Measurements from ENCODE around the gene IL1RN. TPM values are rescaled to one million over a fixed set of nuclear protein-coding genes. Genes with fewer than 3 reads are reported as not detected.
"Not testable (repeated sequence)": the region's sequence is repeated elsewhere in the genome, so short reads cannot be mapped to it uniquely, and the experiment has no call there.

Gene IL1RN
- total RNA-seq, 4 donors from 2014 or later, result 0.67 to 1.3 (median 1.3) TPM; not detected in 1

DNA sequence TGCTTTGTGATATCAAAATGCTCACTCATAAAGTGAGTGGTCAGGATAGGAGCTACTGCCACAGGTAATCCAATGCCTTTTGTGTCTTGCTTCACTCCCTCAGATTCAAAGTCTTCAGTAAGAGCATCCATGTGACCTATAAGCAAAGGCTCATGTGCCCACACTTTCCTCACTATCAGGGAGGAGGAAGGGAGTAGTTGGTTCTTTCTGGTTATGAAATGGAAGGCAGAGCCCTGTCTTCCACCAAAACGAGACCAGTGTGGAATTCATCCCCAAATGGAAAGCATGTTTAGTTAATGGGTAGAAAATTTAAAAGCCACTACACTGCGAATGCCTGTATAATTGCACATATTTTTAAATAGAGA lies 33.8 kb upstream of the IL1RN start:
- TF ChIP-seq CTCF (IDR thresholded peaks at IDR 0.05), result no peak
- TF ChIP-seq POLR2A (IDR thresholded peaks at IDR 0.05), result no peak
- no peaks in the 10 kb centered on the region for H3K9me3 ChIP-seq
- WGBS, 2 donors, result 47 to 64% methylated on average over 2 of the region's 2 CpGs
- H3K36me3 ChIP-seq, result no peaks in the 10 kb centered on the region
- no peak for DNase-seq
- H3K27ac ChIP-seq, result no peak overlapping the region
- intact Hi-C loops (cut with DNase I), result no loop called here
- no peaks in the 10 kb centered on the region for H3K27me3 ChIP-seq
- H3K4me1 ChIP-seq, result peaks cover 2% of the 10 kb centered on the region in 2 donors
- H3K4me3 ChIP-seq (replicated peaks in 1 of 3), result no peak overlapping the region

DNA sequence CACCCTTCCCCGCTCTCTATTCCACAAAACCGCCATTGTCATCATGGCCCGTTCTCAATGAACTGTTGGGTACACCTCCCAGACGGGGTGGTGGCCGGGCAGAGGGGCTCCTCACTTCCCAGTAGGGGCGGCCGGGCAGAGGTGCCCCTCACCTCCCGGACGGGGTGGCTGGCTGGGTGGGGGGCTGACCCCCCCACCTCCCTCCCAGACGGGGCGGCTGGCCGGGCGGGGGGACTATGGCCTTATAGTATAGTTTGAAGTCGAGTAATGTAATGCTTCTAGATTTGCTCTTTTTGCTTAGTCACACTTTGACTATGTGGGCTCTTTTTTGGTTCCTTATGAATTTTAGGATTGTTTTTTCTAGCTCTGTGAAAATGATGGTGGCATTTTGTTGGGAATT lies 31.1 kb upstream of the IL1RN start:
- H3K27ac ChIP-seq; H3K4me3 ChIP-seq (replicated peaks in 1 of 3); H3K9me3 ChIP-seq; intact Hi-C loops (cut with DNase I); H3K36me3 ChIP-seq; H3K27me3 ChIP-seq; H3K4me1 ChIP-seq; DNase-seq: not testable (repeated sequence)
- 89 to 95% methylated on average over 14 of the region's 14 CpGs for WGBS, 2 donors

- intact Hi-C loops (cut with DNase I); DNase-seq; H3K4me1 ChIP-seq; H3K4me3 ChIP-seq (replicated peaks in 1 of 3); H3K9me3 ChIP-seq; H3K36me3 ChIP-seq; H3K27me3 ChIP-seq; H3K27ac ChIP-seq: not testable (repeated sequence)
- 49 to 89% methylated on average over 2 of the region's 2 CpGs for WGBS, 2 donors
These were observed 30.4 kb upstream of the IL1RN start for GRCh38 chr2:113096842-113097618.

DNA sequence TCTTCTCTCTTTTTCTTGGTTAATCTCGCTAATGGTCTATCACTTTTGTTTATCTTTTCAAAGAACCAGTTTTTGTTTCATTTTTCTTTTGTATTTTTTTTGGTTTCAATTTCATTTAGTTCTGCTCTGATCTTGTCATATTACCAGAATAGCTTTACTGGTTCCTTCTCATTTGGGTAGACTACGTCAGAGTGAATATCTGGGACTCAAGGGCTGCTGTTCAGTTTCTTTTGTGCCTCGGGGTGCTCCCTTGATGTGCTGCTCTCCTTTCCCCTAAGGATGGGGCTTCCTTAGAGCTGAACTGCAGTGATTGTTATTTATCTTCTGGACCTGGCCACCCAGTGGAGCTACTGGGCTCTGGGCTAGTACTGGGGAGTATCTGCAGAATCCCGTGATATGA lies 29.4 kb upstream of the IL1RN start:
- Histone ChIP-seq H3K27me3 (no peaks in the 10 kb centered on the region), H3K36me3 (no peaks in the 10 kb centered on the region), H3K4me3 (replicated peaks in 1 of 3) (no peak overlapping the region), H3K27ac (no peak overlapping the region), H3K4me1 (no peaks in the 10 kb centered on the region), H3K9me3 (no peaks in the 10 kb centered on the region)
- WGBS, 2 donors, result 85 to 94% methylated on average over 4 of the region's 4 CpGs
- DNase-seq, result no peak
- TF ChIP-seq POLR2A (IDR thresholded peaks at IDR 0.05), result no peak
- no peak for TF ChIP-seq CTCF (IDR thresholded peaks at IDR 0.05)
- intact Hi-C loops (cut with DNase I), result no loop called here

DNA sequence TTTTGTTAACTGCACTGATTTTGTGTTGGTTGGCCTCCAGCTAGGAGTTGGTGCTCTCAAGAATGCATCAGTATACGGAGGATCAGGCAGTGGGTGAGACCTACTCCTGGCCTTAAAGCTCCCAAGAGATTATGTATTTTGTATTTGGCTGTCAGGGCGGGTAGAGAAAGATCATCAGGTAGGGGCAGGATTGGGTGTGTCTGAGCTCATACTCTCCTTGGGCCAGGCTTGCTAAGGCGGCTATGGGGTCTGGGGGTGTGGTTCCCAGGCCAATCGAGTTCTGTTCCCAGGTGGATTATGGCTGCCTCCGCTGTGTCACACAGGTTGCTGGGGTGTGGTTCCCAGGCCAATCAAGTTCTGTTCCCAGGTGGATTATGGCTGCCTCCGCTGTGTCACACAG lies 28.9 kb upstream of the IL1RN start:
- no peak for TF ChIP-seq CTCF (IDR thresholded peaks at IDR 0.05)
- no peak for TF ChIP-seq POLR2A (IDR thresholded peaks at IDR 0.05)
- no peaks in the 10 kb centered on the region for H3K4me1 ChIP-seq
- intact Hi-C loops (cut with DNase I), result no loop called here
- 84 to 90% methylated on average over 5 of the region's 6 CpGs for WGBS, 2 donors
- no peaks in the 10 kb centered on the region for H3K9me3 ChIP-seq
- H3K27ac ChIP-seq, result no peak overlapping the region
- H3K27me3 ChIP-seq, result no peaks in the 10 kb centered on the region
- DNase-seq, result no peak
- H3K4me3 ChIP-seq (replicated peaks in 1 of 3), result no peak overlapping the region
- no peaks in the 10 kb centered on the region for H3K36me3 ChIP-seq

DNA sequence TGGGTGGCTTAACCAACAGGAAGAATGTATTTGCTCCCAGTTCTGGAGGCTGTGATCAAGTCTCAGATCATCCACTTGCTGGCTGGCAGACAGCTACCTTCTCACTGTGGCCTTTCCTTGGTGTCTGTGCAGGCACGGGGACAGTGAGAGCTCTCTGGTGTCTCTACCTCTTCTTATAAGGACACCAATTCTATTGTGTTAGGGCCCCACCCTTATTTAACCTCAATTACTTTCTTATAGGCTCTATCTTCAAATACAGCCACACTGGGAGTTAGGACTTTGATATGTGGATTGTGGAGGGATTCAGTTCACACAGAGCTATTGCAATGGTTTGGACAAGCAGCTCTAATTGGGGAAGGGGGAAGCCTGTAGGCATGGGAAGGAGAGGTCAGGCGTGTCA lies 25.3 kb upstream of the IL1RN start:
- no peak overlapping the region for H3K4me3 ChIP-seq (replicated peaks in 1 of 3)
- 77 to 100% methylated on average over 2 of the region's 2 CpGs for WGBS, 2 donors
- no peak overlapping the region for H3K27ac ChIP-seq
- intact Hi-C loops (cut with DNase I), result no loop called here
- no peak for DNase-seq
- H3K9me3 ChIP-seq, result no peaks in the 10 kb centered on the region
- H3K36me3 ChIP-seq, result no peaks in the 10 kb centered on the region
- no peaks in the 10 kb centered on the region for H3K27me3 ChIP-seq
- H3K4me1 ChIP-seq, result no peaks in the 10 kb centered on the region
- TF ChIP-seq CTCF (IDR thresholded peaks at IDR 0.05), result no peak
- no peak for TF ChIP-seq POLR2A (IDR thresholded peaks at IDR 0.05)

Measured in thyroid gland (tissue), 4 donors.